Skeletal muscle cell (primary cell): ENCODE results near the gene SBNO1.
"Not testable (repeated sequence)": the region's sequence is repeated elsewhere in the genome, so short reads cannot be mapped to it uniquely, and the experiment has no call there.

Experiments
- DNase-seq: peaks from one replicate; pipeline ENCODE4 v3.0.0-alpha.2; 2010; ENCODE audit warnings: low read depth
- H3K4me3 ChIP-seq: 2 replicates; pipeline ENCODE4 v1.5.1; 2011; ENCODE audit warnings: low read depth, mild to moderate bottlenecking, control low read depth, low read length, moderate library complexity

SBNO1 gene

DNA sequence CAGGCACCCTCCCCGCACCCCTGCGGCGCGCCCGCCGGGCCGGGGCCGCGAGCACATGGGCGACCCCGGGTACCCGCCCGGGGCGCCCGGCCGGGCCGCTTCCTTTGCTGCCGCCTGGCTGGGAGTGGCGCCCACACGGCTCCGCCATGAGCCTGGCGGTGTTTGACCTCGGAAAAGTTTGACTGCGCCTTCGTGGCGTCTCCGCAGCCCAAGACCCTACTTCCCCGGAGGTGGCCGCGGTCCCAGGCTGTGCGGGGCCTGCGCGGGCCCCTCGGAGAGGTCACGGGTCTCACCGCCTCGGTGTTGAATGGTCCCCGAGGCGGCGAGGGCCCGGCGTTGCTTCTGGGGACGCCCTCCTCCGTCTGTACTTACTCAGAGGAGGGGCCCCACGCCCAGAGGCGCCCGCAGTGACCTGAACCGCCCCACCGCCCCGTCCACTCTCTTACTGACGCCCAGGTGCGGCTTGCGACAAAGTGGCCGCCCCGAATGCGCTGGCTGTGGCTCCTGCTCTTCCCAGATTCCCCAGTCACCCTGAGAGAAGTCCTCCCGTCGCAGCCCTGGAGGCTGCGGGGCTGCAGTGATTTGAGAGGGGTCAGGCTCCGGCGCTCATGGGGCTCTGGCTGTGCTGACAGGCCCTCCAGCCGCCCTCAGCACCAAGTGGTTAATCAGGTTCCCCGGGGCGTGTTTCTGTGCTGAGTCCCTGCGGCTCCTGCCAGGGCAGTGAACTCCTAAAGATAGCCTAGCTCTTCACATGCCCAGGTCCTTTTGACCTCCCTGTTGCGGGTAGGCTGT, 25.1 kb upstream of the SBNO1 start:
- no peak for DNase-seq
- H3K4me3 ChIP-seq: peak overlapping the region; percentile 65

GRCh38 chr12:123388951-123389559, 24.4 kb upstream of the SBNO1 start:
- no peak for DNase-seq
- peak overlapping the region; percentile 66 for H3K4me3 ChIP-seq

DNA sequence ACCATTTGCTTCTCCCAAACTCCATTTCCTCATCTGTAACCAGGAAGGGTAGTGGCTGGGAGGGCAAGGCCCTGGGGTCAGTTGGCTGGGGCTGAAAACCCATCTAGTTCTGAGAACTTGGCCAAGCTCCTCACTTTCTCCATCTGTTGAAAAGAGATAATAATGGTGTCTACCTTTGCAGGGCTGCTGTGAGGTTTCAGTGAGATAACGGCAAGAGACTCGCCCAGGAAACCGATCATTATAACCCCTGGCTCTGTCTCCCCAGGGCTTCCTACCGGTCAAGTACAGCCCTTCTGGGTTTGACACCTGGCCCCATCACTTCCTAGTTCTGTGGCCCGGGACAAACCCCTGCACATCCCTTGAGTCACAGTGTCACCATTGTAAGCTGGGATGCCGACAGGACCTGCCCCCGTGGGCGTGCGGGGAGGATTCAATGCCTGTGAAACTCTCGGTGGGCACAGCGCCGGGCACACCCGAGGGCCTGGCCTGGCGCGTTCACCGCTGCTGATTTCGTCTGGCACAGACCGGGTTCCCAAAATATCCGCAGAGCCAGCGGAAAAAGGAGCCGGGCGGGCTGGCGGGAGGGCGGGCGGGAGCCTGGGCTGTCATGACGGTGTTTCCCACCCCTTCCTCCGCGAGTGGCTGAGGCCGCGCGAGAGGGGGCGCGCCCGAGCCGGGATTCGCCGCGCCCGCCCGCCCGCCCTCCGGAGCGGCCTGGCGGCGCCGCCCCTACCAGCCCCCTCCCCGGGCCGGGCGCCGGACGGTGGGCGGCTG, 23.7 kb upstream of the SBNO1 start:
- peak overlapping the region; percentile 66 for H3K4me3 ChIP-seq
- no peak for DNase-seq

GRCh38 chr12:123387508-123388176, 23.0 kb upstream of the SBNO1 start:
- DNase-seq: no peak
- H3K4me3 ChIP-seq: peak overlapping the region; percentile 66

GRCh38 chr12:123385536-123385935, 20.9 kb upstream of the SBNO1 start:
- not testable (repeated sequence) for DNase-seq, H3K4me3 ChIP-seq

- H3K4me3 ChIP-seq: peak overlapping the region; percentile 62
- no peak for DNase-seq
Observed at GRCh38 chr12:123384994-123385376, 20.3 kb upstream of the SBNO1 start.

GRCh38 chr12:123384318-123384993, 19.8 kb upstream of the SBNO1 start:
- DNase-seq: no peak

DNA sequence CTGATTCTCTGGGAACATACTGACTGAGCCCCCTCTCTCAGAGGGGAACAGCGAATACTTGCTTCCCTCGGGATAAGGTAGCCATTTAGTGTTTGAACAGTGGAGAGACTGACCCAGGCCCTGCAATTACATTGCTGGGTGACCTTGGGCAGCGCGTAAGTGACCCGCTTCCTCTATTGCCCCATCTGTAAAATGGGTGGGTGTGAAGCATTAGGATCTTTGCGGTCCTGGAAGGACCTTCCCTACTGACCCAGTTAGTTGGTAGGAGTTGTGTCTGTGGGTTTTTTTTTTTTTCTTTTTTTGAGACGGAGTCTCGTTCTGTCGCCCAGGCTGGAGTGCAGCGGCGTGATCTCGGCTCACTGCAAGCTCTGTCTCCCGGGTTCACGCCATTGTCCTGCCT, 18.0 kb upstream of the SBNO1 start:
- no peak overlapping the region for H3K4me3 ChIP-seq
- DNase-seq: no peak

More at GRCh38 chr12:123384318-123384993, 19.8 kb upstream of the SBNO1 start:
- H3K4me3 ChIP-seq: peak overlapping the region; percentile 62

DNA sequence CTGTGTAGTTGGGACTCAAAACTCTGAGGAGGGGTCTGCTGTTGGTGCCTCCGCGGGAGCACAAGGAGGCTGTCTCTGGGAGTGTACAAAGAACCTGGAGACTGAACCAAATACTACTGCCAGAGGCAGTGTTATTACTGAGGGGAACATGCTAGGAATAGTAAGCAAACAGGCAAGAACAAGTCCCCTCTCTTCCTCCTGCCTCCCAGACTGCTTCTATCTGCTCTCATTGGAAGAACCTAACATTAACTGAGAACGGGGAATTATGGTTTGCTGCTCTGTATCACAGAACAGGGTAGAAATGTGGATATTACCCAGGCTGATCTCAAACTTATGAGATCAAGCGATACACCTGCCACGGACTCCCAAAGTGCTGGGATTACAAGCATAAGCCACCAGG, 14.7 kb upstream of the SBNO1 start:
- no peak for DNase-seq

DNA sequence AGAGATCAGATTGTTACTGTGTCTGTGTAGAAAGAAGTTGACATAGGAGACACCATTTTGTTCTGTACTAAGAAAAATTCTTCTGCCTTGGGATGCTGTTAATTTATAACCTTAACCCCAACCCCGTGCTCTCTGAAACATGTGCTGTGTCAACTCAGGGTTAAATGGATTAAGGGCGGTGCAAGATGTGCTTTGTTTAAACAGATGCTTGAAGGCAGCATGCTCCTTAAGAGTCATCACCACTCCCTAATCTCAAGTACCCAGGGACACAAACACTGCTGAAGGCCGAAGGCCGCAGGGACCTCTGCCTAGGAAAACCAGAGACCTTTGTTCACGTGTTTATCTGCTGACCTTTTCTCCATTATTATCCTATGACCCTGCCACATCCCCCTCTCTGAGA, 7.8 kb upstream of the SBNO1 start:
- DNase-seq: not testable (repeated sequence)

More for the DNA sequence above, 14.7 kb upstream of the SBNO1 start:
- no peak overlapping the region for H3K4me3 ChIP-seq

DNA sequence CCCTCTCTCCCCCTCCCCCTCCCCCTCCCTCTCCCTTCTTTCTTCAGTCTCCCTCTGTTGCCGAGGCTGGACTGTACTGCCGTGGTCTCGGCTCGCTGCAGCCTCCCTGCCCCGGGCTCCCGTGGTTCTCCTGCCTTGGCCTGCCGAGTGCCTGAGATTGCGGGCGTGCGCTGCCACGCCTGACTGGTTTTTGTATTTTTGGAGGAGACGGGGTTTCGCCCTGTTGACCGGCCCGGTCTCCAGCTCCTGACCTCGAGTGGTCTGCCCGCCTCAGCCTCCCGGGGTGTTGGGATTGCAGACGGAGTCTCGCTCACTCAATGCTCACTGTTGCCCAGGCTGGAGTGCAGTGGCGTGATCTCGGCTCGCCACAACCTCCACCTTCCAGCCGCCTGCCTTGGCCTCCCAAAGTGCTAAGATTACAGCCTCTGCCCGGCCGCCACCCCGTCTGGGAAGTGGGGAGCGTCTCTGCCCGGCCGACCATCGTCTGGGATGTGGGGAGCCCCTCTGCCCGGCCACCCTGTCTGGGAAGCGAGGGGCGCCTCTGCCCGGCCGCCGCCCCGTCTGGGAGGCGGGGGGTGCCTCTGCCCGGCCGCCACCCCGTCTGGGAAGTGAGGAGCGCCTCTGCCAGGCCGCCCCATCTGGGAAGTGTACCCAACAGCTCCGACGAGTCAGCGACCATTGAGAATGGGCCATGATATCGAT, 7.2 kb upstream of the SBNO1 start:
- not testable (repeated sequence) for DNase-seq, H3K4me3 ChIP-seq

More for the DNA sequence above, 7.8 kb upstream of the SBNO1 start:
- H3K4me3 ChIP-seq: not testable (repeated sequence)

DNA sequence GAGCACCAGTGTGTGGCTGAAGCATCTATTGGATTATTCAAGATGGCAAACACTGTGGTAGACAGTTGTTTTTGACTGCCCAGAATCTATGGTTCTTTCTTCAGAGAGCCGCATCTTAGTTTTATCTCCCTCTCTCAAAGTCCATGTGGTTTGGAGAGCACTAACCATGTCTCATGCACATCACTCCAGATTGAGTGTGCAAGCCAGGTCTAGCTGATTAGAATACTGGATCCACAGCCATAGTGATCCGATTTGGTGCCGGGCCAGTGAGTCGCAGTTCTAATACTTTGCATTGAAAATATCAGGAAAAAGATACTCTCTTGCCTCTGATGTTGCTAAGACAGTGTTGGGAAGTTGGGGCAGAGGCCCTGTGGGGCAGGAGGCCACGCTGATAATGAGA, 4.6 kb upstream of the SBNO1 start:
- H3K4me3 ChIP-seq: no peak overlapping the region
- no peak for DNase-seq

DNA sequence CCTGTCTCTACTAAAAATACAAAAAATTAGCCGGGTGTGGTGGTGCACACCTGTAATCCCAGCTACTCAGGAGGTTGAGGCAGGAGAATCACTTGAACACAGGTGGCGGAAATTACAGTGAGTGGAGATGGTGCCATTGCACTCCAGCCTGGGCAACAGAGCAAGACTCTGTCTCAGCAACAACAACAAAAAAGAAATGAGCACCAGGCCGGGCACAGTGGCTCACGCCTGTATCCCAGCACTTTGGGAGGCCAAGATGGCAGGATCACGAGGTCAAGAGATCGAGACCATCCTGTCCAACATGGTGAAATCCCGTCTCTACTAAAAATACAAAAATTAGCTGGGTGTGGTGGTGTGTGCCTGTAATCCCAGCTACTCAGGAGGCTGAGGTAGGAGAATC, 3.8 kb upstream of the SBNO1 start:
- H3K4me3 ChIP-seq, DNase-seq: not testable (repeated sequence)

- DNase-seq: no peak
- H3K4me3 ChIP-seq: no peak overlapping the region
Observed at GRCh38 chr12:123367511-123367910, 2.9 kb upstream of the SBNO1 start.

- peak overlapping the region; percentile 99 for H3K4me3 ChIP-seq
- DNase-seq: peak; percentile 95
Observed at GRCh38 chr12:123365025-123365917, 624 bp upstream of the SBNO1 start.

DNA sequence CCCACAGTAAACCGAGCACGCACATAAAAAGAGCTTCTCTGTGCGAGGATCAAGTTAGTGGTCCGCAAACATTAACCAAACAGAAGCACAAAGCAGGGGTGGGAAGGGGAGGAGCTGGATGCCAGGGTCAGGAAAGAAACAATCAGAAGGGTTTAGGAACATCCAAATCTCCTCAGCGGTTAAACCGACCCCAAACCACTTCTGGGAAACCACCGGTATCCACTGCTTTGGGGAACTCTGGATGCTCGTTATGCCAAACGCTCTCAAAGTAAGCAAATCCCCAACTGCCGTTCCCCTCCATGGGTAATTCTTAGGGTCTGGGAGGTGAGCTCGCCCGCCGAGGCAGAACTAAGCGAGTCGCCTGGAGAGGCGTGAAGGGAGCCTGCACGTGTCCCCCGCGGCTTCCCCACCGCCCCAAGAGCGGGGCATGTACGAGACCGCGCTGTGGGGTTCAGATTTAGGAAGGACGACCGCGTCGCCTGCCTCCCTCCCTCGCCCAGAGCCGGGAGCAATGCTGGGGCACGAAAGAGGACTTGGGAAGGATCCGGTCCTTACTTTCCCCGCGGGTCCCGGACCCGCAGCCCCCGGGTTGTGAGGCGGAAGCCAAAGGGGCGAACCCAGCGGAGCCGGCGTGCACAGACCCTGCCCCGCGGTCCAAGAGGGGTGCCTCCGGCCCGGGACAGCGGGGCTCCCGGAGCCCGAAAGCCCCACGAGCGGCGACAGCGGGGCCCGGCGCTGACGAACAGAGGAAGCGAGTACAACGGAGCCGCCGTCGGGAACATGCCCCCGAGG, 711 bp downstream of the SBNO1 start:
- DNase-seq: no peak
- H3K4me3 ChIP-seq: peak overlapping the region; percentile 99

DNA sequence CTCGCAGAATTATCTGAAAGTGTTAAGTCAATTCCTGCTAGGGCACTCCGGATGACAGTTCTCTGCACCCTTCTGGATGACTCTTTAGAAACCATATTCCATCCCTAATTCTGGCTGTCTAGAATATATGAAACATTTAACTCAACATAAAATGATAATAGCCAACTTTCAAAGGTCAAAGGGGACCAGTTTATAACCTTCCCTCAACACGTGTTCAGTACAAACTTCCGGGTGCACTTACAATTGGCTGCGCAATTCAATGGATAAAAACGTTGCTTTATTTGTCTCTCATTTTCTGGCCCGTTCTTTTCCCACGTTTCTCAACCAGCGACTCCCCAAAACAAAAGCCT, 1.3 kb downstream of the SBNO1 start:
- peak overlapping the region; percentile 99 for H3K4me3 ChIP-seq
- DNase-seq: no peak
